ENCODE measurements around the gene SYT1.

Gene SYT1

DNA sequence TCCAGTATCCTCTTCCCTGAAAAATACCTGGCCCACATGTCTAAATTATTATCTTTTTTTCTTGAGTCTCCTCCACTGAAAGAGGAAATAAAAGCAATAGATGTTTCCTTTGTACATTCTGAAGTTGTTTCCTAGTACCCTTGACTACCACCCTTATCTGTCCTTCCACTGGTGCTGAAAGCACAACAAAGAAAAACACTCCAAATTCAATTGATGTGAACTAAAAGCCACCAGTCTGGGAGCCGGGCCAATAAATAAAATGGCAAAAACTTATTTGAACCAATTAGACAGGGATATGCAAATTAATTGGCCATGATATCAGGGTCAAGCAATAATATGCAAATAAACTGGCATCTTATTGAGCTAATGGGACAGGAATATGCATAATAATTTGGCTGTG is 495.7 kb downstream of the SYT1 start:
- TF ChIP-seq, protein P1, sequence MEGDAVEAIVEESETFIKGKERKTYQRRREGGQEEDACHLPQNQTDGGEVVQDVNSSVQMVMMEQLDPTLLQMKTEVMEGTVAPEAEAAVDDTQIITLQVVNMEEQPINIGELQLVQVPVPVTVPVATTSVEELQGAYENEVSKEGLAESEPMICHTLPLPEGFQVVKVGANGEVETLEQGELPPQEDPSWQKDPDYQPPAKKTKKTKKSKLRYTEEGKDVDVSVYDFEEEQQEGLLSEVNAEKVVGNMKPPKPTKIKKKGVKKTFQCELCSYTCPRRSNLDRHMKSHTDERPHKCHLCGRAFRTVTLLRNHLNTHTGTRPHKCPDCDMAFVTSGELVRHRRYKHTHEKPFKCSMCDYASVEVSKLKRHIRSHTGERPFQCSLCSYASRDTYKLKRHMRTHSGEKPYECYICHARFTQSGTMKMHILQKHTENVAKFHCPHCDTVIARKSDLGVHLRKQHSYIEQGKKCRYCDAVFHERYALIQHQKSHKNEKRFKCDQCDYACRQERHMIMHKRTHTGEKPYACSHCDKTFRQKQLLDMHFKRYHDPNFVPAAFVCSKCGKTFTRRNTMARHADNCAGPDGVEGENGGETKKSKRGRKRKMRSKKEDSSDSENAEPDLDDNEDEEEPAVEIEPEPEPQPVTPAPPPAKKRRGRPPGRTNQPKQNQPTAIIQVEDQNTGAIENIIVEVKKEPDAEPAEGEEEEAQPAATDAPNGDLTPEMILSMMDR (IDR thresholded peaks at IDR 0.05; ENCODE audit: control insufficient read depth, extremely low read depth, insufficient read depth): no peak
- H3K4me3 ChIP-seq (ENCODE audit: low read depth, low read length): no peak overlapping the region
- no peak for DNase-seq (ENCODE audit: low read depth)

- TF ChIP-seq, protein P1 (IDR thresholded peaks at IDR 0.05; ENCODE audit: control insufficient read depth, extremely low read depth, insufficient read depth): no peak
- DNase-seq (ENCODE audit: low read depth): peak; percentile 52
- no peak overlapping the region for H3K4me3 ChIP-seq (ENCODE audit: low read depth, low read length)
Observed at GRCh38 chr12:79360936-79361335, 496.4 kb downstream of the SYT1 start.

- DNase-seq (ENCODE audit: low read depth): no peak
- no peak overlapping the region for H3K4me3 ChIP-seq (ENCODE audit: low read depth, low read length)
- TF ChIP-seq, protein P1 (IDR thresholded peaks at IDR 0.05; ENCODE audit: control insufficient read depth, extremely low read depth, insufficient read depth): no peak
Observed at GRCh38 chr12:79364197-79364596, 499.6 kb downstream of the SYT1 start.

DNA sequence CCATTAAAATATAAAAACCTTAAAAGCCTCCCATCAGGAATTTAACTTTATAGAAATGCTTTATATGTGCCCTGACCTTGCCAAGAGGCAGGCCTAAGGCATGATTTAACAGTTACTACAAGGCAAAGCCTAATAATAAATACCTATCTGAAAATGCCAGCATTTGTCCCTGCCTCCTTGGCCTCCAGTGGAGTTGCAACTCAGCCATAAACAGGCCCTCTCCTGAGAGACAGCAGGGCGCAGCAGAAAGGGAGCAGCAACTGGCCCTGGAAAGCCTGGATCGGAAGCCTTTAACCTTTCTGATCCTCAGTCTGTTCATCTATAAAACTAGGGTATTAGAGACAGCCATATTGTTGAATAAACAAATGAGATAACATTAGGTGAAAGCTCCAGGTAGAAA is 501.8 kb downstream of the SYT1 start:
- no peak for DNase-seq (ENCODE audit: low read depth)
- TF ChIP-seq, protein P1 (IDR thresholded peaks at IDR 0.05; ENCODE audit: control insufficient read depth, extremely low read depth, insufficient read depth): no peak
- H3K4me3 ChIP-seq (ENCODE audit: low read depth, low read length): no peak overlapping the region

GRCh38 chr12:79367032-79367589 is 502.5 kb downstream of the SYT1 start:
- no peak for DNase-seq (ENCODE audit: low read depth)
- no peak overlapping the region for H3K4me3 ChIP-seq (ENCODE audit: low read depth, low read length)
- TF ChIP-seq, protein P1 (IDR thresholded peaks at IDR 0.05; ENCODE audit: control insufficient read depth, extremely low read depth, insufficient read depth): no peak

DNA sequence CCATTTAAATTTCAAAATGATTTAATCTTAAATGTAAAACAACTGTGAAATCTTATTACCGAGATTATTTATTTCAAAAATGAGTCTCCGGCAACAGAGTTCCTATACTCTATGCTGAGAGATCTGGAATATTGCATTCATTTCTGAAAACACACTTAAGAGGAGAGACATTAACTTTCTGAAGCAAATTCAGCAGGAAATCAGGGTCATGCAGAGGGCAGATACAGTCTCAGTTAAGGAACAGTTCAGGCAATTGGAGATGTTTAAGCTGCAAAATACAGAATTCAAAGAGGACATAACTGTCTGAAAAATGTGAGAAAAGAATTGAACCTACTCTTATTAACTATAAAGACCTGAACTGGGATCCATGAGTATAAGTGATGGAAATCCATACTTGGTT is 505.4 kb downstream of the SYT1 start:
- no peak for DNase-seq (ENCODE audit: low read depth)
- TF ChIP-seq, protein P1 (IDR thresholded peaks at IDR 0.05; ENCODE audit: control insufficient read depth, extremely low read depth, insufficient read depth): no peak
- H3K4me3 ChIP-seq (ENCODE audit: low read depth, low read length): no peak overlapping the region

- TF ChIP-seq, protein P1 (IDR thresholded peaks at IDR 0.05; ENCODE audit: control insufficient read depth, extremely low read depth, insufficient read depth): no peak
- no peak for DNase-seq (ENCODE audit: low read depth)
- no peak overlapping the region for H3K4me3 ChIP-seq (ENCODE audit: low read depth, low read length)
Observed at GRCh38 chr12:79371226-79371625, 506.7 kb downstream of the SYT1 start.
